SJCRH30 (cell line): ENCODE measurements around the gene NAMPT. TPM values are rescaled to one million over a fixed set of nuclear protein-coding genes. Genes with fewer than 3 reads are reported as not detected.
A peak's percentile ranks its signal among the peaks of the same experiment; 100 is the strongest.
"Not testable (repeated sequence)": the region's sequence is repeated elsewhere in the genome, so short reads cannot be mapped to it uniquely, and the experiment has no call there.

ENCODE experiments used
- DNase-seq, 2 experiments: peaks; one replicate each; pipeline ENCODE4 v3.0.0-alpha.2; 2015 to 2020
- H3K27ac ChIP-seq: fragments of 250-450 bp; sonication (Bioruptor Pico); 2 replicates; pipeline ENCODE4 v1.5.1; 2020; ENCODE audit warnings: mild to moderate bottlenecking, moderate library complexity
- H3K27me3 ChIP-seq: fragments of 250-450 bp; sonication (Bioruptor Pico); 2 replicates; pipeline ENCODE4 v1.5.1; 2020; ENCODE audit warnings: mild to moderate bottlenecking, moderate library complexity
- H3K36me3 ChIP-seq: fragments of 250-450 bp; sonication (Bioruptor Pico); 2 replicates; pipeline ENCODE4 v1.5.1; 2020; ENCODE audit warnings: mild to moderate bottlenecking, moderate library complexity
- H3K4me1 ChIP-seq: fragments of 250-450 bp; sonication (Bioruptor Pico); 2 replicates; pipeline ENCODE4 v1.5.1; 2020; ENCODE audit warnings: mild to moderate bottlenecking, moderate library complexity
- H3K4me3 ChIP-seq: fragments of 250-450 bp; sonication (Bioruptor Pico); 2 replicates; pipeline ENCODE4 v1.5.1; 2020; ENCODE audit warnings: mild to moderate bottlenecking, moderate library complexity
- H3K9me3 ChIP-seq: fragments of 250-450 bp; sonication (Bioruptor Pico); replicated peaks from 2 replicates; pipeline ENCODE4 v1.5.1; 2020; ENCODE audit warnings: mild to moderate bottlenecking, moderate library complexity
- total RNA-seq: library from RNA; depleted of rRNA; stranded (reverse); fragments of >200 nt; shearing (Covaris generic); gene quantifications from 2 replicates; pipeline ENCODE4 v1.2.3, GENCODE V29; 2014

Gene NAMPT
- total RNA-seq, 1 experiment from 2014 or later: 36.2 TPM

DNA sequence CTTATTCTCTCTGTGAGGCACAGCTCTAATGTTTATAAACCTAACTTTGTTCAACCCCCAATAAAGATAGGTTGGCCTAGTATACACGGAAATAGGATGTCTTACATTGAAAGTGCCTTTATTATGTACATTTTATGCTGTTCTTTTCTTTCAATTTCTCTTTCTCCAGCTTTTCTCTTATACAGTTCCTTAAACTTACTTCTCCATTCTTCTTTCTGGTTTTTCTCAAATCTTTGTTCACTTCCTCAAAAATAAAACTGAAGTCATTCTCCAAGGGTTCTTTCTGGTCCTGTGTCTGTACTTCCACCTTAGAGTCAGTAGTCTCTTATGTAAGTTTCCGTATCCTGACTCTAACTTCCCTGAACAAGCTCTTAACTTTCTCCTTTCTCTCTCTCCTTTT is 29.2 kb upstream of the NAMPT start:
- Histone ChIP-seq H3K27ac (no peak overlapping the region), H3K27me3 (no peaks in the 10 kb centered on the region), H3K4me3 (no peak overlapping the region), H3K9me3 (no peaks in the 10 kb centered on the region), H3K36me3 (no peaks in the 10 kb centered on the region), H3K4me1 (no peaks in the 10 kb centered on the region; the same call in 1 of the 2 replicates)
- no peak for DNase-seq

DNA sequence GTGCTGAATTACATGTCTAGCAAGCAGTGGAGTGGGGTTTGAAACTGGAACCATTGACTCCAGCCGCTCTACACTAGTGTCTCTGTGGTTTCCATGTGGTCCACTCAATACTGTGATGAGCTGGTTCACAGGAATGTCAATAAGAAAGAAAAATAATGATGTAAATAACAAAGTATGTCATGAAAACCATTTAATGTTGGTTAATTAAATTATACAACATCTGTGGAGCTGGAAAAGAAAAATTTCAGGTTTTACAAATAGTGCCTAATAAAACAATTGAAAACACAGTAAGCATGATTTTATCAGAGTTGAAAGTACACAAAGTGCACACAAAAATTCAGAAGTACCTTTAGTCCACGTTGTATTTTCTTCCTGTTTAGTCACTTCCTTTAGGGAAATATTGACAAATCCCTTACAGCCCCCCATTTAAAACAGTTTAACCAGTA is 28.7 kb upstream of the NAMPT start:
- peak; percentile 8 to 20 for DNase-seq
- H3K36me3 ChIP-seq: no peaks in the 10 kb centered on the region
- no peak overlapping the region for H3K27ac ChIP-seq
- no peaks in the 10 kb centered on the region; the same call in 1 of the 2 replicates for H3K4me1 ChIP-seq
- no peak overlapping the region for H3K4me3 ChIP-seq
- no peaks in the 10 kb centered on the region for H3K9me3 ChIP-seq
- H3K27me3 ChIP-seq: no peaks in the 10 kb centered on the region

DNA sequence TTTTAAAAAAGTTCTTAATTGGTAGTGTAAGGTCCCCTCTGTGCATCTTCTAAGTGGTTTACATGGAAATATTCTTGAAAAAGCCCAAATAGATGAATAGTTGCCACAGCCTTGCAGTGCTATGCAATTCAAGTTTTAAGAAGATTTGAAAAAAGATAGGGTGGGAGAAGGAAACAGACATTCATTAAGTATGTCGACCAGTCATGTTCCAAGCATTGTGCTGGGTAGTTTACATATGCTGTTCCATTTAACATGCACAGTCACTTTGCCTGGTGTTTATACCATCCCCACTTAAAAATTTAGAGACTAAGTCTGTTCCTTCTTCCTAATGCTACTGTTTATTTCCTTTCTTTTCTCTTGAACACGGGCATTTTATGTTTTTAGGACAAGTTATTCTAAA is 28.1 kb upstream of the NAMPT start:
- no peak for DNase-seq
- H3K27me3 ChIP-seq: no peaks in the 10 kb centered on the region
- no peak overlapping the region for H3K4me3 ChIP-seq
- H3K27ac ChIP-seq: no peak overlapping the region
- no peaks in the 10 kb centered on the region for H3K9me3 ChIP-seq
- no peaks in the 10 kb centered on the region for H3K36me3 ChIP-seq
- H3K4me1 ChIP-seq: no peaks in the 10 kb centered on the region; the same call in 1 of the 2 replicates

DNA sequence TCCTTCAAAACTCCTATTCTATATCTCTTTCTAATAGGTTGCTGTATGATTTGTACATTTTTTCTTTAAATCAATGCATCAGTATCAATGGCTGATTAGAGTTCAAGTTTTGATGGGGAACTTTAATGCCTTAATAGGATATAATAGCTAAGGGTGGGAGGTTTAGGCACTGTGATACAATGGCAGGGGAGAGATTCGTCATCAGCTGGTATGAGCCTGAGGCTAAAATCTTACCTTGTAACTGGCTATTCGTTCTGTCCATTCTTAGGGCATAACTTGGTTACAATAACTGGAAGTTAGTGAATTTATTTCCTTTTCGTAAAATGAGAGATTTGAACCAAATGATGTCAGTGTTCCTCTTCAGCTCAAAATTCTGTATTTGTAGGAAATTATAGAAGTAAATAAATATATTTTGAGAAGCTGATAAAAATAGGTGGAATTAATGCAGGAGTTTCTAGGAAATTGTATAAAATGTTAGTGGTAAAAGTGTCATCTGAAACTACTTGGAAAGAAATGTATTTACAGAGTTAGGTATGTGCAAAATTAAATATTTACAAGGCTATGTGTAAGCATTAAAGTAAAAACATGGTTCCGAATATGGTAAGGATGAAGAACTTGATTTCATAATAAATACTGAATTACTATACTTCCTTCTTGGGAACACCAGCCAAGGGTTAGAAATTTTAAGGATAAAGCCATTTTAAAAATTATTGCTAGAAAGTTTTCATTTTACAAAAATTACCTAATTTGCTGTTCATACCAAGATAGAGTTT is 27.5 kb upstream of the NAMPT start:
- no peak overlapping the region for H3K4me3 ChIP-seq
- no peaks in the 10 kb centered on the region for H3K36me3 ChIP-seq
- no peaks in the 10 kb centered on the region for H3K9me3 ChIP-seq
- H3K4me1 ChIP-seq: no peaks in the 10 kb centered on the region; the same call in 1 of the 2 replicates
- no peak for DNase-seq
- H3K27ac ChIP-seq: no peak overlapping the region
- H3K27me3 ChIP-seq: no peaks in the 10 kb centered on the region

DNA sequence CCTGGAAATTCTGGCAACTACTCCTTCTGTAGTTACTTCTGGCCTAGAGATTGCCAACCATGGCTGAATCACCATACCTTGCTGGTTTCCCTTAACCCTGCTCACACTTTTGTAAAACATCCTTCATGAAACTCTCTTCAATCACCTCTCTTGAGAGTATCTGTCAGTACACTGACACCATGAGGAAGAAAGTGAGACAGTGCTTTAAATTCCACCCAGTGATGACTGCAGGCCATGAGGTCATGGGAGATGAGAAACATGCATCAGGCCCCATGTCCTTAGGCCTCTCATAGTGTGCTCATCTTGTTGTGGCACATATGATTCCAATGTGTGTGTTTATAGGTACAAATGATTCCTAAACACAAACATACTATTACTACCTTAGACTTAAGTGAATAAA is 24.6 kb upstream of the NAMPT start:
- Histone ChIP-seq H3K4me3 (no peak overlapping the region), H3K9me3 (no peaks in the 10 kb centered on the region), H3K27me3 (peaks cover 4% of the 10 kb centered on the region; the same call in 1 of the 2 replicates), H3K36me3 (no peaks in the 10 kb centered on the region), H3K4me1 (no peaks in the 10 kb centered on the region; the same call in 1 of the 2 replicates), H3K27ac (no peak overlapping the region)
- no peak for DNase-seq

DNA sequence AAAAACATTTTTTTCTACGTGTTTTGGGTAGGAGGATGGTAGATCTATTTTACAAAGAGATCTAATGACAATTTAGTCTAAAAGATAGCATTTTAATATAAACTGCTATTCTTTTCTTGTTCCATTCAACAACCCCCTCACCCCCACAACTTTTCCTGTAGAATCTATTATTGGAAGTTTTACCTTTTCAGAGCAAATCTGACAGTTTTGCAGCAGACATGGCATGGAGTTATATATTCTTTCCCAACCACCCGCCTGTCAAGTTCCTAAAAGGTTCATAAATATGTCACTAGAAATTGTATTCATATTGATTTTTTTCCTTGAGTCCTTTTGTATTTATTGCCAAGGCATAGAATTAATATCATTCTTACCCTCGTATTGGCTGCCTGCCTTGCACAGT is 21.5 kb upstream of the NAMPT start:
- H3K27me3 ChIP-seq: peaks cover 4% of the 10 kb centered on the region; the same call in 1 of the 2 replicates
- no peaks in the 10 kb centered on the region for H3K9me3 ChIP-seq
- H3K27ac ChIP-seq: no peak overlapping the region
- no peaks in the 10 kb centered on the region for H3K4me1 ChIP-seq
- no peak overlapping the region for H3K4me3 ChIP-seq
- DNase-seq: no peak
- no peaks in the 10 kb centered on the region for H3K36me3 ChIP-seq

DNA sequence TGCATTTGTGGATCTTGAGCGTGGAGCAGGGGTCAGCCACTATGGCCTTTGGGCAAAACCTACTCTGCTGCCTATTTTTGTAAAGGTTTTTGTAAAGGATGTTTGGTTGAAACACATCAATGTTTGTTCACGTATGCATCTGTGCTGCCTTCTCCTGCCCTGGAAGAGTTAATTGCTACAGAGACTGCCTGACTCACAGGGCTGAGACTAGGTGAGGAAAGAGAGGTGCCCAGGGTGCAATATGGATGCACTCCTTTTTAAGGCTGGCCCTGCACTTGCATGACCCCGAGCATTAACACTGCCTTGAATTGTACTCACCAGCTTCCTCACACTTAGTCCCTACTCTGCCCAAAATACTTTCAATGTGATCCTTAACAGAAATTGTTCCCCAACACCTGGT is 20.9 kb upstream of the NAMPT start:
- Histone ChIP-seq H3K4me3 (no peak overlapping the region), H3K4me1 (no peaks in the 10 kb centered on the region), H3K27me3 (peaks cover 4% of the 10 kb centered on the region; the same call in 1 of the 2 replicates), H3K9me3 (peaks cover 3% of the 10 kb centered on the region; the same call in 1 of the 2 replicates), H3K36me3 (no peaks in the 10 kb centered on the region), H3K27ac (no peak overlapping the region)
- DNase-seq: no peak

DNA sequence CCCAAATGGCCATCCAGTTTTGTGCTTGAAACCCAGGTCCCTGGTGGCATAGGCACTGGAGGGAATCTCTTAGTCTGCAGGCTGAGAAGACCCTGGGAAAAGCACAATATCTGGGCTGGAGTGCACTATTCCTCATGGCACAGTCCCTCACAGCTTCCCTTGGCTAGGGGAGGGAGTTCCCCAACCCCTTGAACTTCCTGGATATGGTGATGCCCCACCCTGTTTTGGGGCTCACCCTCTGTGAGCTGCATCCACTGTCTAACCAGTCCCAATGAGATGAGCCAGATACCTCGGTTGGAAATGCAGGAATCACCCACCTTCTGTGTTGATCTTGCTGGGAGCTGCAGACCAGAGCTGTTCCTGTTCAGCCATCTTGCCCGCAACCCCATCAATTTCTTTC is 19.8 kb upstream of the NAMPT start:
- DNase-seq: no peak
- H3K36me3 ChIP-seq: no peaks in the 10 kb centered on the region
- H3K9me3 ChIP-seq: peaks cover 3% of the 10 kb centered on the region; the same call in 1 of the 2 replicates
- no peak overlapping the region for H3K4me3 ChIP-seq
- H3K27me3 ChIP-seq: peaks cover 4% of the 10 kb centered on the region; the same call in 1 of the 2 replicates
- H3K4me1 ChIP-seq: no peaks in the 10 kb centered on the region
- H3K27ac ChIP-seq: no peak overlapping the region

DNA sequence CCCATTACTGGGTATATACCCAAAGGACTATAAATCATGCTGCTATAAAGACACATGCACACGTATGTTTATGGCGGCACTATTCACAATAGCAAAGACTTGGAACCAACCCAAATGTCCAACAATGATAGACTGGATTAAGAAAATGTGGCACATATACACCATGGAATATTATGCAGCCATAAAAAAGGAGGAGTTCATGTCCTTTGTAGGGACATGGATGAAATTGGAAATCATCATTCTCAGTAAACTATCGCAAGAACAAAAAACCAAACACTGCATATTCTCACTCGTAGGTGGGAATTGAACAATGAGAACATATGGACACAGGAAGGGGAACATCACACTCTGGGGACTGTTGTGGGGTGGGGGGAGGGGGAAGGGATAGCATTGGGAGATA is 13.8 kb upstream of the NAMPT start:
- not testable (repeated sequence) for H3K4me3 ChIP-seq, DNase-seq, H3K27me3 ChIP-seq, H3K9me3 ChIP-seq, H3K36me3 ChIP-seq, H3K4me1 ChIP-seq, H3K27ac ChIP-seq

DNA sequence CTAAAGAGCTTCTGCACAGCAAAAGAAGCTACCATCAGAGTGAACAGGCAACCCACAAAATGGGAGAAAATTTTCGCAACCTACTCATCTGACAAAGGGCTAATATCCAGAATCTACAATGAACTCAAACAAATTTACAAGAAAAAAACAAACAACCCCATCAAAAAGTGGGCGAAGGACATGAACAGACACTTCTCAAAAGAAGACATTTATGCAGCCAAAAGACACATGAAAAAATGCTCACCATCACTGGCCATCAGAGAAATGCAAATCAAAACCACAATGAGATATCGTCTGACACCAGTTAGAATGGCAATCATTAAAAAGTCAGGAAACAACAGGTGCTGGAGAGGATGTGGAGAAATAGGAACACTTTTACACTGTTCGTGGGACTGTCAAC is 13.4 kb upstream of the NAMPT start:
- H3K4me1 ChIP-seq: not testable (repeated sequence)

DNA sequence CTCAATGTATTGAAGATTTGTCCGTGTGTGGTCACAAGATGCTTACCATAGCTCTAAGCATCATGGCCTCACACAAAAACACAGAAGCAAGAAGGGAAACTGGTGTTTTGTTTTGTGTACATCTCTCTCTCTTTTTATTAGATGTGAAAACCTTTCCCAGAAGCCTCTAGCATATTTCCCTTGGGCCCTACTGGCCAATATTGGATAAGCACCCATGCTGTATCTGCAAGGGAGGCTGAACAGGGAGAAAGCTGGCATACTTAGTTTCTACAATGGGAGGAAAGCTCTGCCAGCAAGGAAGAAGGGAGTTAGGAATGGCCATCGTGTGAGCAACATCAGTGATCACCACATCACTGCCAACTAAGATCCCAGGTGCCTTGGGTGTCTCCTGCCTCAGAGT is 9.6 kb upstream of the NAMPT start:
- Histone ChIP-seq H3K27ac (no peak overlapping the region), H3K4me1 (no peaks in the 10 kb centered on the region), H3K4me3 (no peak overlapping the region), H3K9me3 (no peaks in the 10 kb centered on the region), H3K36me3 (no peaks in the 10 kb centered on the region), H3K27me3 (peaks cover 6% of the 10 kb centered on the region; the same call in 1 of the 2 replicates)
- DNase-seq: no peak

More for the DNA sequence above, 13.4 kb upstream of the NAMPT start:
- not testable (repeated sequence) for H3K36me3 ChIP-seq, H3K4me3 ChIP-seq, H3K27me3 ChIP-seq, DNase-seq, H3K9me3 ChIP-seq, H3K27ac ChIP-seq

DNA sequence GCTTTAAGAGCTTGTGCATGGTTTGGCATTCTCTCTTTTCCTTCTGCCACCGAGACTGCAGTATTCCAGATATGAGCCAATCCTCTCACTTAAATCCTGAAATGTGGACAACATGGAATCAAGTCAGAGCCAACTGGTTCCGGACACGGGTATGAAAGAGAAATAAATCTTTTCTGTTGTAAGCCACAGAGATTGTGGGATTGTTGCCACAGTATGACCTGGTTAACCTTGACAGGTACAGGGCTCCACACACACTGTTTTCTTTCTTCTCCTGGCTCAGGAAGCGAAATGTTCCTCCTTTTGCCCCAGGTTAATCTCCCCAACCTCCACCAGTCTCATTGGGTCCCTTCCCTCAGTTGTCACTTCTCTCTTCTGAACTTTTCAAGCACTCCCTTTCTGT is 6.5 kb upstream of the NAMPT start:
- Histone ChIP-seq H3K9me3 (no peaks in the 10 kb centered on the region), H3K27ac (no peak overlapping the region), H3K27me3 (peaks cover 6% of the 10 kb centered on the region; the same call in 1 of the 2 replicates), H3K36me3 (no peaks in the 10 kb centered on the region), H3K4me3 (no peak overlapping the region), H3K4me1 (no peaks in the 10 kb centered on the region)
- DNase-seq: no peak

DNA sequence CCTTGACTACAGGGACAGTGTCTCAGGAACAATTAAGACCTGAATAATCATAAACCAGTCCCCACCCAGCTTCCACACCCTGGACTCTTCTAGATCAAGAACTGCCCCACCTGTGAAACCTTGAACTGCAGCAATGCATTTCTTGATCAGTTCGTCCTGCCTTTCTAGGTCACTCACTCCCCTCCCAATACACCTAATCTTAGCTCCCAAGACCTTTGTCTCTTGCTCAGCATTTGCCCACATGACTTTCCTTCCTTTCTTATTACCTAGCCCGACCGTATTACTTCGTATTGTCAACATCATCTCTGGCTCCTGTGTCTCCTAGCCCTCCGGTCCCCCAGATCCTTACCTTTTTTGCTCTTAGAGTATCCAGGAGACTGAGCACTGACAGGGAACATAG is 5.5 kb upstream of the NAMPT start:
- Histone ChIP-seq H3K27me3 (peaks cover 6% of the 10 kb centered on the region; the same call in 1 of the 2 replicates), H3K27ac (no peak overlapping the region), H3K9me3 (no peaks in the 10 kb centered on the region), H3K4me3 (no peak overlapping the region), H3K36me3 (no peaks in the 10 kb centered on the region), H3K4me1 (no peaks in the 10 kb centered on the region)
- DNase-seq: no peak

DNA sequence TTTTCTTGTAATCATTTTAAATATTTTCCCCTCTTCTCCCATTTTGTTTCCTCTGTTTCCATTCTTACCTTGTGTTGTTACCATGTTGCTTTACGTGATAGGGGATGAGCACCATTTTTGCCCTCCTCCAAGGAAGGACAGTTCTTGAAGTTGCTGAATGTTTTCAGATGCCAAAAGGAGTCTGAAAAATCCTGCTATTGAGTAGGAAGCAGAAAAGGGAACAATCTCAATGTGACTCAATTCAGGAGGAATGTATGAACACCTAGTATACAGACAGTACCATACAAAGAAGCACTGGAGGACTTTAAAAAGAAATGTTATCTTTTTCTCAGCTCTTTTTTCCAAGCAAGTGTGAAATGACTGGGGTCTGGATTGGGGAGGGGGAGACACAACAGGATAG is 5.1 kb upstream of the NAMPT start:
- H3K27me3 ChIP-seq: peaks cover 6% of the 10 kb centered on the region; the same call in 1 of the 2 replicates
- no peak overlapping the region for H3K27ac ChIP-seq
- no peak for DNase-seq
- no peaks in the 10 kb centered on the region for H3K36me3 ChIP-seq
- no peaks in the 10 kb centered on the region for H3K9me3 ChIP-seq
- H3K4me3 ChIP-seq: no peak overlapping the region
- H3K4me1 ChIP-seq: no peaks in the 10 kb centered on the region

DNA sequence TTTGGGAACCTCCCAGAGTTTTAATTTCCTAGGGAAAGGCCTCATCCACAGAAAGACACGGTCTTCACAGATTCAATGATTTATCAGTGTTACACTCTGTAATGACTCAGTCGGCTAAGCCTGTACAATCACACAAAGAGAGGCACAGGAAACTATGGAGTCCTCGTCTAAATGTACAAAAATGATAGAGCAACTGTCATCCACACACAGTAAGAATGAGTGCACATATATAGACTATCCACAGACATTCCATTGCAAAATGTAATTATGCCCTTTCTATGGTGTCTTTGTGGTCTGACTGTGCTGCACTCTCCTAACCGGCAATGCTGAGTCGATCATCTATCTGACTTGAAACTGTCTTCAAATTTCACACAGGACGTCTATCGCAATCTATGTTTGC is 3.5 kb upstream of the NAMPT start:
- Histone ChIP-seq H3K27ac (no peak overlapping the region), H3K27me3 (peaks cover 6% of the 10 kb centered on the region; the same call in 1 of the 2 replicates), H3K36me3 (no peaks in the 10 kb centered on the region), H3K4me1 (peaks cover 3% of the 10 kb centered on the region; the same call in 1 of the 2 replicates), H3K9me3 (no peaks in the 10 kb centered on the region), H3K4me3 (no peak overlapping the region)
- DNase-seq: no peak

DNA sequence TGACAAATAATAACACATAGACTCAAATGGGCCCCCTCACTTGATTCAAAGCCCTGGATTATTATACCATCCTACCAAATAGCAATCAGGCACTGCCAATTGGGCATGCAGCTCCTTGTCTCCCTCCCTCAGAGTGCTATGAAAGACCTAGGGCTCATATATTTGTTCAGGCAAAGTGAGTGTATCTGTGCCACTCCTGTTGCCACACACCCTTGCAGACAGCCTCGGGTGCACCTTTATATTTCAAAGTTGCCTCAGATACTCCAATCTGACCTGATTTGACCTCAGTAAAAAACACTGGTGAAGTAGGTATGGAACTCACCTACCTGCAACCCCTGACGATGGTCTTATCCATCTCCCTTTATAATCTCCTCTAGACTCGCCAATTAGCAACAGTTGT is 3.0 kb upstream of the NAMPT start:
- Histone ChIP-seq H3K27me3 (peaks cover 6% of the 10 kb centered on the region; the same call in 1 of the 2 replicates), H3K27ac (no peak overlapping the region), H3K36me3 (no peaks in the 10 kb centered on the region), H3K9me3 (no peaks in the 10 kb centered on the region), H3K4me1 (peaks cover 5% of the 10 kb centered on the region; the same call in 1 of the 2 replicates), H3K4me3 (no peak overlapping the region)
- DNase-seq: no peak
